ENCODE results near the gene HUNK.

The HUNK gene

GRCh38 chr21:32009263-32009662 lies 136.4 kb downstream of the HUNK start:
- H3K27ac Mint-ChIP-seq: no peak overlapping the region
- peaks cover 27% of the 10 kb centered on the region for H3K36me3 Mint-ChIP-seq (ENCODE audit: low read depth)
- no peaks in the 10 kb centered on the region for H3K4me1 Mint-ChIP-seq
- no peak overlapping the region for H3K4me3 Mint-ChIP-seq
- H3K9me3 Mint-ChIP-seq: peaks cover 5% of the 10 kb centered on the region
- no peaks in the 10 kb centered on the region for H3K27me3 Mint-ChIP-seq (ENCODE audit: low read depth)
- TF ChIP-seq, protein P1, sequence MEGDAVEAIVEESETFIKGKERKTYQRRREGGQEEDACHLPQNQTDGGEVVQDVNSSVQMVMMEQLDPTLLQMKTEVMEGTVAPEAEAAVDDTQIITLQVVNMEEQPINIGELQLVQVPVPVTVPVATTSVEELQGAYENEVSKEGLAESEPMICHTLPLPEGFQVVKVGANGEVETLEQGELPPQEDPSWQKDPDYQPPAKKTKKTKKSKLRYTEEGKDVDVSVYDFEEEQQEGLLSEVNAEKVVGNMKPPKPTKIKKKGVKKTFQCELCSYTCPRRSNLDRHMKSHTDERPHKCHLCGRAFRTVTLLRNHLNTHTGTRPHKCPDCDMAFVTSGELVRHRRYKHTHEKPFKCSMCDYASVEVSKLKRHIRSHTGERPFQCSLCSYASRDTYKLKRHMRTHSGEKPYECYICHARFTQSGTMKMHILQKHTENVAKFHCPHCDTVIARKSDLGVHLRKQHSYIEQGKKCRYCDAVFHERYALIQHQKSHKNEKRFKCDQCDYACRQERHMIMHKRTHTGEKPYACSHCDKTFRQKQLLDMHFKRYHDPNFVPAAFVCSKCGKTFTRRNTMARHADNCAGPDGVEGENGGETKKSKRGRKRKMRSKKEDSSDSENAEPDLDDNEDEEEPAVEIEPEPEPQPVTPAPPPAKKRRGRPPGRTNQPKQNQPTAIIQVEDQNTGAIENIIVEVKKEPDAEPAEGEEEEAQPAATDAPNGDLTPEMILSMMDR (IDR thresholded peaks at IDR 0.05; ENCODE audit: unreplicated experiment in 3 of 3): no peak

GRCh38 chr21:32015461-32016139 lies 142.8 kb downstream of the HUNK start:
- Mint-ChIP-seq H3K4me3 (no peak overlapping the region), H3K27ac (no peak overlapping the region), H3K36me3 (ENCODE audit: low read depth) (peaks cover 13% of the 10 kb centered on the region), H3K27me3 (ENCODE audit: low read depth) (peaks cover 1% of the 10 kb centered on the region), H3K4me1 (peaks cover 6% of the 10 kb centered on the region), H3K9me3 (peaks cover 5% of the 10 kb centered on the region)
- TF ChIP-seq, protein P1 (IDR thresholded peaks at IDR 0.05; ENCODE audit: unreplicated experiment in 3 of 3): no peak

DNA sequence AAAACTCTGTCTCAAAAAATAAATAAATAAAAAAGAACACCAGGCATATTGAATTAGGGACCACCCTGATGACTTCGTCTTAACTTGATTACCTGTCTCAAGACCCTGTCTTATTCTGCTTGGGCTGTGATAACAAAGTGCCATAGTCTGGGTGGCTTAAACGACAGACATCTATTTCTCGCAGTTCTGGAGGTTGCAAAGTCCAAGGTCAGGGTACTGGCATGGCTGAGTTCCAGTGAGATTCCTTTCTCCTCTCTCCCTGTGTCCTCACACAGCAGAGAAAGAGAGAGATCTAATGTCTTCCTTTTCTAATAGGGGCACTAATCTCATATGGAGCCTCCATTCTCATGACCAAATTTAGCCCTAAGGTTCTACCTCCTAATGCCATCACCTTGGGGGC lies 145.6 kb downstream of the HUNK start:
- H3K4me3 Mint-ChIP-seq: no peak overlapping the region

DNA sequence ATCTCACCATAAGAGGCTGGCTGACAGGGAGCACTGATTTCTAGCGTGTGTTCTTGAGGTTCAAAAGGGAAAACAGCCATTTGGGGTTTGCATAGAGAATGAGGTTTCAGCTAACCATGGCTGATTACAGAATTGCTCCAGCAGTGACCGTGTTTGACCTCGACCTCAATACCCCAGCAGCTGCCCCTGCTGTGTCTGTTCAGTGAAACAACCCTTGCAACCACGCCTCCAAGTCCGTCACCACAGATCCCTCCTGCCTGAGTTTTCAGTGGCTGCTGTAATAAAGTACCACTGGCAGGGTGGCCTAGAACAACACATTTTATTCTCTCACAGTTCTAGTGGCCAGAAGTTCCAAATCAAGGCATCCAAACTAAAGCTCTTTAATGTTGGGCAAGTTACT lies 147.7 kb downstream of the HUNK start:
- Mint-ChIP-seq H3K9me3 (no peaks in the 10 kb centered on the region), H3K4me1 (peaks cover 21% of the 10 kb centered on the region), H3K27ac (no peak overlapping the region), H3K36me3 (ENCODE audit: low read depth) (no peaks in the 10 kb centered on the region), H3K27me3 (ENCODE audit: low read depth) (peaks cover 10% of the 10 kb centered on the region), H3K4me3 (no peak overlapping the region)
- TF ChIP-seq, protein P1 (IDR thresholded peaks at IDR 0.05; ENCODE audit: unreplicated experiment in 3 of 3): no peak

More for the DNA sequence above, 145.6 kb downstream of the HUNK start:
- no peak overlapping the region for H3K27ac Mint-ChIP-seq
- TF ChIP-seq, protein P1 (IDR thresholded peaks at IDR 0.05; ENCODE audit: unreplicated experiment in 3 of 3): no peak
- H3K27me3 Mint-ChIP-seq (ENCODE audit: low read depth): peaks cover 10% of the 10 kb centered on the region
- no peaks in the 10 kb centered on the region for H3K36me3 Mint-ChIP-seq (ENCODE audit: low read depth)
- peaks cover 21% of the 10 kb centered on the region for H3K4me1 Mint-ChIP-seq
- no peaks in the 10 kb centered on the region for H3K9me3 Mint-ChIP-seq

DNA sequence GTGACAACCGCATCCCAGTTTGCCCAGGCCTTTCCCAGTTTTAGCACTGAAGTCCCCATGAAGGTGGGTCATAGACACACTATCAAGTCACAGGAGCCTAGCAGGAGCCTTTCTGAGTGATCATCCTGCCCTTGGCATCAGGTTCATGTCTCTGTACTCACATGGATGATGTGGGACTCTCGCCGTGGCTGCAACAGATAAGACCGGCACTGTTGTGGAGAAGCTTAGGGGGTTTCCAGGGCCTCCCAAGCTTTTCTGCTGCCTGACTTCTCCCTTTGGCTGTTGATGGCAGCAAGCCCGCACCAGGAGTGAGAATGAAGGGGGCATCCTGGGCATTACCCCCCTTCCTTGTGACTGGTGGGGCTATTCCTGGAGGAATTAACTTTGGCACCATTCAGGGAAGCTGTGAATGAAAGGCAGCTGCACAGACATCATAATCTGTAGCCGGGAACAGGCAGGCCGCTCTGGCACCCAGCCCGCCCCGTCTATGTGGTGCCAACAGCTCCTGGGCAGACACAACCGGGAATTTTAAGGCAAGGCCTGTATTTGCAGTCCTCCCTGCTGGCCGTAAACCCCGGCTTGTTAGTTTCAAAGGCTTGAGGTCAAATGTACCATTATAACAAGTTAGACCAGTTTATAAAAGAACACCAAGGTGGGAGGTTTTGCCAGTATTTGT lies 148.6 kb downstream of the HUNK start:
- no peaks in the 10 kb centered on the region for H3K9me3 Mint-ChIP-seq
- no peak overlapping the region for H3K27ac Mint-ChIP-seq
- peaks cover 21% of the 10 kb centered on the region for H3K4me1 Mint-ChIP-seq
- TF ChIP-seq, protein P1 (IDR thresholded peaks at IDR 0.05; ENCODE audit: unreplicated experiment in 3 of 3): no peak
- no peak overlapping the region for H3K4me3 Mint-ChIP-seq
- H3K36me3 Mint-ChIP-seq (ENCODE audit: low read depth): no peaks in the 10 kb centered on the region
- peaks cover 10% of the 10 kb centered on the region for H3K27me3 Mint-ChIP-seq (ENCODE audit: low read depth)

GRCh38 chr21:32022146-32022545 lies 149.3 kb downstream of the HUNK start:
- TF ChIP-seq, protein P1 (IDR thresholded peaks at IDR 0.05; ENCODE audit: unreplicated experiment in 3 of 3): no peak
- no peaks in the 10 kb centered on the region for H3K9me3 Mint-ChIP-seq
- H3K27me3 Mint-ChIP-seq (ENCODE audit: low read depth): peaks cover 10% of the 10 kb centered on the region
- H3K27ac Mint-ChIP-seq: no peak overlapping the region
- no peaks in the 10 kb centered on the region for H3K36me3 Mint-ChIP-seq (ENCODE audit: low read depth)
- no peak overlapping the region for H3K4me3 Mint-ChIP-seq
- peaks cover 21% of the 10 kb centered on the region for H3K4me1 Mint-ChIP-seq

Measured in nephron (organoid).